ENCODE results near the gene RSRP1. TPM values are rescaled to one million over a fixed set of nuclear protein-coding genes. Genes with fewer than 3 reads are reported as not detected.
"Not testable (repeated sequence)": the region's sequence is repeated elsewhere in the genome, so short reads cannot be mapped to it uniquely, and the experiment has no call there.

The RSRP1 gene
- total RNA-seq, 2 donors from 2014 or later = 483 to 509 TPM

DNA sequence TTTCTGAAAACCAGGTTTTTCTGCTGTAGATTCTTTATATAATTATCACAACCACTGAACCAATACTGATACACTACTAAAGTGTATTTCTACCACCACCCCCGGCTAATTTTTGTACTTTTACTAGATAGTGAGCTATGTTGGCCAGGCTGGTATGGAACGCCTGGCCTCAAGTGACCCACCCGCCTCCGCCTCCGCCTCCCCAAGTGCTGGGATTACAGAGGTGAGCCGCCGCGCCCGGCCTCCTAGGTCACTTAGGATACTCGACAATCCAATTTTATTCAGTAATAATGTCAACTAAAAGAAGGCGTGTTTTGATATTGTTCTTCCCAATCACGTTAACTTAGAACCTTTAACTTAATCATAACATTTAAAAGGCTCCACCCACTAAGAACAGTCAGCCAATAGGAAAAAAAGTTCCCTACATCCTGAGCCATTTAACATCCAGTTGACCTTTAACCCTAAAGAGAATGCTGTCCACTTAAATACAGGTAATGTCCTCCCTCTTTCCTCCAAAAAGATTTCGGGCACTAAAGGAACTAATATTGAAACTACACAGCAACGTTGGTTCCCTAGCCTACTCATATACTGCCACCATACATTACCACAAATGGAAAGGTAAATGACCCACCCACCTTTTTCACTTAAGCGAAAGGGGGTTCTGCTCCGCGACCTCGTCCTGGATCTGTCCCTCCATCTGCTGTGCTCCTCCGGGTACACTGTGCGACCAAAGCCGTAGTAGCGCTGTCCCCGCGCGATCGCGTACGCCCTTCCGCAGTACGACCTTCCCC is 1.2 kb downstream of the RSRP1 start:
- Mint-ChIP-seq H3K36me3 (ENCODE audit: low read depth) (peaks cover 7% of the 10 kb centered on the region), H3K27me3 (no peaks in the 10 kb centered on the region), H3K4me1 (peaks cover 41% of the 10 kb centered on the region)

DNA sequence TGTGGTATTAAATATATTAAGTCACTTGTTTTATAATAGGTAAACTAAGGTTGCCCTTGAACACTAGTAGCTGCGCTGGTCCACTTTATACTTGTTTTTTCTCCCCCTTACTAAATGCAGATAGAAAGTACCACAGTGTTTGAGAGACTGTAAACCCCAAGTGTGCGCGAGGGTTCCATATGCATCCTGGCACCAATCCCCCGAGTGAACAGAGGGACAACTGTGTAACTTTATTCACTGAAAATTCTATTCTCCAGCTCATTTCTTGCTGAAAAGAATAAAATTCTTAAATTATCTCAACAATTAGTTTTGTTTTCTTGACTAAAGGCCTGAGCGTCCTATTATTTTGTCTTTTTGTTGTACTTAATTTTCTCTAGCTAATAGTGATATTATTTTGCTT is 1.9 kb downstream of the RSRP1 start:
- ATAC-seq (no peak), DNase-seq (no peak)
- H3K27me3 Mint-ChIP-seq = no peaks in the 10 kb centered on the region
- peaks cover 41% of the 10 kb centered on the region for H3K4me1 Mint-ChIP-seq
- peak overlapping the region; percentile 99 for H3K27ac Mint-ChIP-seq
- no peaks in the 10 kb centered on the region for H3K9me3 ChIP-seq (ENCODE audit: control insufficient read depth, low read length, poor library complexity, severe bottlenecking)
- H3K36me3 Mint-ChIP-seq (ENCODE audit: low read depth) = peaks cover 7% of the 10 kb centered on the region
- H3K4me3 Mint-ChIP-seq = peak overlapping the region; percentile 98

More for the DNA sequence above, 1.2 kb downstream of the RSRP1 start:
- ATAC-seq (no peak), DNase-seq (no peak)
- peak overlapping the region; percentile 99 for H3K27ac Mint-ChIP-seq
- no peaks in the 10 kb centered on the region for H3K9me3 ChIP-seq (ENCODE audit: control insufficient read depth, low read length, poor library complexity, severe bottlenecking)
- peak overlapping the region; percentile 98 for H3K4me3 Mint-ChIP-seq

DNA sequence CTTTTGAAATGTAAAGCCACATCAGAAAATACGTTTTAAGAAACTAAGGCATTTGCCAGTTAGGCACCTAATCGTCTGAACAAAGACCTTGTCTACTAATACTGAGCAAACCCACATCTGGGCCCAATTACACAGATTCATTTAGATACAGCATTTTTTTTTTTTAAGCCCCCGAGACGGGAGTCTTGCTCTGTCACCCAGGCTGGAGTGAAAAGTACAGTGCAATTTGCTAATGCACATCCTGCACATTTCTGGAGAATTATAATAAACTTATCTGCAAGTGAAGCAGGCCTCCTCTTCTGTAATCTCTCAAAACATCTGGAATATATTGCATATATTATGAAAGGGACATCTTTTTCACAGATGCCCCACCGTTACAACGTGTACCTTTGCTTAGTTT is 3.3 kb downstream of the RSRP1 start:
- Mint-ChIP-seq H3K36me3 (ENCODE audit: low read depth) (peaks cover 7% of the 10 kb centered on the region), H3K4me3 (peak overlapping the region; percentile 66), H3K27ac (peak overlapping the region; percentile 86)

DNA sequence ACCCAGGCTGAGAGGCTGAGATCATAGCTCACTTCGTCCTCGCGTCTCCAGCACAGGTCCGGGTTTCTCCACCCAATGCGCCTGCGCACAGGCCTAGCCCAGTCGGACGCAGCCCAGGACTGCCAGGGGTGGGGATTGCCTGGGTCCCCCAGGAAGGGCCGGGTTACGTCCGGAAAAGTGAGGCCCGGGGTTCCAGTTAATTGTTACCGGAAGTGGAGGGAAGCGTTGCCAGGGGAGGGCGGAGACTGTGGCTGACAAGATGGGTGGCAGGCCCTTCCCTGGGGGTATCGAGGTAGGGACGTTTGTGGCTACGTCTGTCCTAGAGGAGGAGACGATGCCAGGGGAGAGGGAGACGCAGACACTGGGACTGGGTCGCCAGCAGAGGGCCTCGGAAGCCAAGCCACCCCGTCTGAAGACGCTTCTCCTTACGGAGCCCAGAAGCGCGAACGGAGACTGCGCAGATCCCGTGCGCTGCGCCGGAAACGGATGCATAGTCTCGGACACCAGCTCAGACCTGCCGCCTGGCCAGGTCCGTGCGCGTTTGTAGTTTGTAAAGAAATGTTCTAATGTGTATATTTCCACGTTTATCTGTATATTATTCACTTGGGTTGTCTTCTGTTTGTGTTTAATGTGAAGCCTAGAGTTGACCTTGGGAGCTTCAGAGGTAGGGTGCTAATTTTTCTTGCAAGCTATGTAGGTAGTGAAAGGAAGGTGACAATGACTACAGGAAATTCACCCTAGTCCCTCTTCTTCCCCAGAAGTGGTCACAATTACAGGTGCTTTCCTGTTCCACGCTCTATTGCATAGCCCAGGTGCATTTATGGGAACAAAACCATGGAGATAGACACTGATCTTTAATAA is 7.3 kb downstream of the RSRP1 start:
- Mint-ChIP-seq H3K27ac (peak overlapping the region; percentile 96), H3K4me1 (peaks cover 34% of the 10 kb centered on the region), H3K36me3 (ENCODE audit: low read depth) (no peaks in the 10 kb centered on the region), H3K4me3 (peak overlapping the region; percentile 92), H3K27me3 (no peaks in the 10 kb centered on the region)
- ATAC-seq = peak; percentile 84
- DNase-seq = peak; percentile 71 to 78 (median 74)
- no peaks in the 10 kb centered on the region for H3K9me3 ChIP-seq (ENCODE audit: control insufficient read depth, low read length, poor library complexity, severe bottlenecking)

More for the DNA sequence above, 3.3 kb downstream of the RSRP1 start:
- no peaks in the 10 kb centered on the region for H3K9me3 ChIP-seq (ENCODE audit: control insufficient read depth, low read length, poor library complexity, severe bottlenecking)
- Mint-ChIP-seq H3K27me3 (no peaks in the 10 kb centered on the region), H3K4me1 (peaks cover 54% of the 10 kb centered on the region)
- DNase-seq (no peak), ATAC-seq (no peak)

- H3K9me3 ChIP-seq (ENCODE audit: control insufficient read depth, low read length, poor library complexity, severe bottlenecking) = no peaks in the 10 kb centered on the region
- DNase-seq (no peak), ATAC-seq (no peak)
- Mint-ChIP-seq H3K27ac (no peak overlapping the region), H3K27me3 (no peaks in the 10 kb centered on the region), H3K36me3 (ENCODE audit: low read depth) (no peaks in the 10 kb centered on the region), H3K4me3 (no peak overlapping the region), H3K4me1 (peaks cover 27% of the 10 kb centered on the region)
Observed at GRCh38 chr1:25238046-25238445, 9.2 kb downstream of the RSRP1 start.

GRCh38 chr1:25236261-25236660 is 11.0 kb downstream of the RSRP1 start:
- H3K36me3 Mint-ChIP-seq (ENCODE audit: low read depth); H3K9me3 ChIP-seq (ENCODE audit: control insufficient read depth, low read length, poor library complexity, severe bottlenecking); H3K4me3 Mint-ChIP-seq; H3K27ac Mint-ChIP-seq; H3K27me3 Mint-ChIP-seq; DNase-seq; ATAC-seq: not testable (repeated sequence)
- peaks cover 28% of the 10 kb centered on the region for H3K4me1 Mint-ChIP-seq

GRCh38 chr1:25235411-25235810 is 11.8 kb downstream of the RSRP1 start:
- not testable (repeated sequence) for H3K4me3 Mint-ChIP-seq; DNase-seq; H3K9me3 ChIP-seq (ENCODE audit: control insufficient read depth, low read length, poor library complexity, severe bottlenecking); ATAC-seq; H3K27me3 Mint-ChIP-seq; H3K27ac Mint-ChIP-seq; H3K36me3 Mint-ChIP-seq (ENCODE audit: low read depth)
- H3K4me1 Mint-ChIP-seq = peaks cover 34% of the 10 kb centered on the region

GRCh38 chr1:25232866-25233784 is 14.1 kb downstream of the RSRP1 start:
- ATAC-seq = peak; percentile 57
- Mint-ChIP-seq H3K36me3 (ENCODE audit: low read depth) (peaks cover under 1% of the 10 kb centered on the region), H3K27me3 (no peaks in the 10 kb centered on the region), H3K4me3 (no peak overlapping the region), H3K4me1 (peaks cover 27% of the 10 kb centered on the region), H3K27ac (no peak overlapping the region)
- H3K9me3 ChIP-seq (ENCODE audit: control insufficient read depth, low read length, poor library complexity, severe bottlenecking) = no peaks in the 10 kb centered on the region
- DNase-seq = peak in 2 of 3 donors; percentile 20 to 25

- Mint-ChIP-seq H3K27me3 (no peaks in the 10 kb centered on the region), H3K4me3 (no peak within 1 kb of the TSS)
- ATAC-seq = peak; percentile 90
Observed at GRCh38 chr1:25232027-25232865, 15.0 kb downstream of the RSRP1 start, which contains the start of gene SYF2. TSS of gene SYF2 (minus strand) at chr1:25232502. CDS start at chr1:25232467, 35 bp downstream.

GRCh38 chr1:25223471-25223870 is 23.8 kb downstream of the RSRP1 start:
- no peaks in the 10 kb centered on the region for H3K9me3 ChIP-seq (ENCODE audit: control insufficient read depth, low read length, poor library complexity, severe bottlenecking)
- Mint-ChIP-seq H3K27me3 (no peaks in the 10 kb centered on the region), H3K4me3 (no peak overlapping the region), H3K36me3 (ENCODE audit: low read depth) (peaks cover 10% of the 10 kb centered on the region), H3K4me1 (peaks cover 9% of the 10 kb centered on the region), H3K27ac (peak overlapping the region; percentile 72)
- ATAC-seq = no peak
- DNase-seq = no peak

More at GRCh38 chr1:25232027-25232865, 15.0 kb downstream of the RSRP1 start, which contains the start of gene SYF2:
- peak; percentile 72 to 79 (median 74) for DNase-seq
- H3K36me3 Mint-ChIP-seq (ENCODE audit: low read depth) = peaks cover 4% of the 10 kb centered on the region
- H3K9me3 ChIP-seq (ENCODE audit: control insufficient read depth, low read length, poor library complexity, severe bottlenecking) = no peaks in the 10 kb centered on the region
- H3K4me1 Mint-ChIP-seq = peaks cover 27% of the 10 kb centered on the region
- H3K27ac Mint-ChIP-seq = no peak within 1 kb of the TSS

- DNase-seq (no peak), ATAC-seq (no peak)
- peaks cover 7% of the 10 kb centered on the region for H3K4me1 Mint-ChIP-seq
- H3K9me3 ChIP-seq (ENCODE audit: control insufficient read depth, low read length, poor library complexity, severe bottlenecking) = no peaks in the 10 kb centered on the region
- no peaks in the 10 kb centered on the region for H3K27me3 Mint-ChIP-seq
- no peak overlapping the region for H3K4me3 Mint-ChIP-seq
- no peak overlapping the region for H3K27ac Mint-ChIP-seq
- H3K36me3 Mint-ChIP-seq (ENCODE audit: low read depth) = peaks cover 6% of the 10 kb centered on the region
Observed at GRCh38 chr1:25222606-25223005, 24.6 kb downstream of the RSRP1 start.

DNA sequence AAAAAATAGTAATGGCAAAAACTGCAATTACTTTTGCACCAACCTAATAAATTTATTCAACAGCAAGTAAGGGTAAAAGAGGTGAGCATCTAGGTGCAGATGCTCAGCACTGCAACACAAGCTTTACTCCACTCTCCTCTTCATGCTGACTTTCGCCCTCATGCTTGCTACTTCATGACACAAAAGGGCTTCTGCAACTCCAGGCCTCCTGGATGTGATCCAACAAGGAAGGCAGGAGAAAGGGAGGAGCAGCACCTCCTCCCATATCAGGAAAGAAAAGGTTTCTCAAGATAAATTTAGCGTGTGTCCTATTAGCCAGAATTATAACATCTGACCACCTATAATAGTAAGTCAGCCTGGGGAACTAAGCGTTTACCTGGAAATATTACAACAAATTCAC is 26.6 kb downstream of the RSRP1 start:
- DNase-seq = no peak
- no peak overlapping the region for H3K27ac Mint-ChIP-seq
- H3K4me3 Mint-ChIP-seq = no peak overlapping the region

More for the DNA sequence above, 26.6 kb downstream of the RSRP1 start:
- H3K36me3 Mint-ChIP-seq (ENCODE audit: low read depth) = peaks cover 6% of the 10 kb centered on the region
- H3K9me3 ChIP-seq (ENCODE audit: control insufficient read depth, low read length, poor library complexity, severe bottlenecking) = no peaks in the 10 kb centered on the region
- ATAC-seq = no peak
- no peaks in the 10 kb centered on the region for H3K27me3 Mint-ChIP-seq
- H3K4me1 Mint-ChIP-seq = peaks cover 12% of the 10 kb centered on the region
